ENCODE data around the gene LCN15.
A peak's percentile ranks its signal among the peaks of the same experiment; 100 is the strongest.
"Not testable (repeated sequence)": the region's sequence is repeated elsewhere in the genome, so short reads cannot be mapped to it uniquely, and the experiment has no call there.

The LCN15 gene

DNA sequence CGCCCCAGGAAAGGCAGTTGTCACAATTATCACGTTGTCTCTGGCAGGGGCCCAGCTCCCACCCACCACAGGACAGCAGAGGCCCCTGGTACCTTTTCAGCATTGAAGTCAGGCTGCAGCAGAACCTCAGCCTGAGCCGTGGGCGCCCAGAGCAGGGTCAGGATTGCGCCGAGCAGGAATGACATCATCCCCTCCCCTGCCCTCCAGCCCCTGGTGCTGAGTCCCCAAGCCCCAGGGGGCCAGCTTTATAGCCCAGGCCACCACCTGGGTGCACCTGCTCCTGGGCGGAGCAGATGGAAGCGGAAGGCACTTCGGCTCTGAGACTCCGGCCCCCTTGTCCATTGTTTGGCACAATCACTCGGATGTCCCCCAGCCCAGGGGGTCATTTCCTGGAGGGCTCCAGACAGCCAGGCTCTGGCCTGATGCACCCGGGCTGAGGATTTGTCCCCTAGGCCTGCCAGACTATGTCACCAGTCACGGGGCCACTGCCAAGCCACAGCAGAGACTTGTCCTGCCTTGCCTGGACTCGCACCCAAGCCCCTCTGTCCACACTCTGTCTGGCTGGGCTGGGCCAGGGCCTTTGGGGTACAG is at the start of gene LCN15:
Gene LCN15 (minus strand): TSS at position 218 of the 591 bp plus-strand sequence. CDS start 30 bp downstream, at position 188.
- no peaks in the 10 kb centered on the region for H3K9me3 Mint-ChIP-seq
- peaks cover 21% of the 10 kb centered on the region for H3K4me1 Mint-ChIP-seq (ENCODE audit: low read depth)
- no peak within 1 kb of the TSS for H3K4me3 Mint-ChIP-seq
- peaks cover 8% of the 10 kb centered on the region for H3K27me3 Mint-ChIP-seq
- no peak within 1 kb of the TSS for H3K27ac Mint-ChIP-seq
- H3K36me3 Mint-ChIP-seq (ENCODE audit: low read depth), result no peaks in the 10 kb centered on the region

DNA sequence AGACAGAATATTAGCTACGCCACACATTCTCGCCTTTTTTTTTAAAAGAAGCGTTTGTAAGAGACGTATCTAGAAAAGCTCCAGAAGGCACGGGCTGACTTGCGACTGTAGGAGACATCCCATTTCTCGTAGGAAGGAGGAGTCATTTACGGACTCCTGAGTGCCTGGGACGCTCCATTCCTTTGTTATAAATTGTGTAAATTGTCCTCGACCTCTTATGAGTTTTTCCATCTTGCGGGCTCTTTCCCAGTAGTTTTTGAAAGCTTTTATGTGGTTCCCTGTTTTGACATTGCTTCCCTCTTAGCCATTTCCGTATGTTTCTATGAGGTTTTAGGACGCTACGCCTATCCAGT is 44.5 kb upstream of the LCN15 start:
- no peaks in the 10 kb centered on the region for H3K27me3 Mint-ChIP-seq
- H3K36me3 Mint-ChIP-seq (ENCODE audit: low read depth), result peaks cover 45% of the 10 kb centered on the region
- H3K27ac Mint-ChIP-seq, result peak overlapping the region; percentile 76
- peak overlapping the region; percentile 89 for H3K4me3 Mint-ChIP-seq
- H3K4me1 Mint-ChIP-seq (ENCODE audit: low read depth), result peaks cover 45% of the 10 kb centered on the region
- no peaks in the 10 kb centered on the region for H3K9me3 Mint-ChIP-seq

DNA sequence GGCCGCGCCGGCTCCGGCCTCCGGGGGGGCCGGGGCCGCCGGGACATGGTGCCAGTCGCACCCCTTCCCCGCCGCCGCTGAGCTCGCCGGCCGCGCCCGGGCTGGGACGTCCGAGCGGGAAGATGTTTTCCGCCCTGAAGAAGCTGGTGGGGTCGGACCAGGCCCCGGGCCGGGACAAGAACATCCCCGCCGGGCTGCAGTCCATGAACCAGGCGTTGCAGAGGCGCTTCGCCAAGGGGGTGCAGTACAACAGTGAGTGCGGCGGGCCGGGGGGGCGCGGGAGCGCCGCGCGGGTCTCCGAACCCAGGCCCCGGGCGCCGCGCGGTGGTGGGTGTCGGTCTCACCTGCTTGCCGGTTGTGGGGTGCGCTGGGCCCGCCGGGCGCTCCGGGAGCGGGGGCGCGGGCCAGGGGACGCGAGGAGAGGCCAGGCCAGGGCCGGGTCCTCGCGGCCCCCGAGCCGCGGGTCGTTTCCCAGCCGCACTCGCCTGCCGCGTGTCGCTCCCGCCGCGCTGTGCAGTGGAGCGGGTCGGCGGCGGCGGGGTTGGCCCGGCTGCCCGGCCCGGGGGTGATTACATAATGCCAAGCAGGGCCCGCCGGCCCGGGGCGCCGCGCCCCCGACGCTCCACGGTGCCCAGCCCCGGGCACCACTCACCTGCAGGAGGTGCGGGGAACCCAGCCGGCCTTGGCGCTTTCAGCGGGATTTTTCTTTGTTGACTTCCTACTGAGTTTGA is 43.9 kb upstream of the LCN15 start:
- Mint-ChIP-seq H3K36me3 (ENCODE audit: low read depth) (peaks cover 40% of the 10 kb centered on the region), H3K27me3 (no peaks in the 10 kb centered on the region), H3K4me3 (peak overlapping the region; percentile 89), H3K4me1 (ENCODE audit: low read depth) (peaks cover 42% of the 10 kb centered on the region), H3K9me3 (no peaks in the 10 kb centered on the region), H3K27ac (peak overlapping the region; percentile 76)

DNA sequence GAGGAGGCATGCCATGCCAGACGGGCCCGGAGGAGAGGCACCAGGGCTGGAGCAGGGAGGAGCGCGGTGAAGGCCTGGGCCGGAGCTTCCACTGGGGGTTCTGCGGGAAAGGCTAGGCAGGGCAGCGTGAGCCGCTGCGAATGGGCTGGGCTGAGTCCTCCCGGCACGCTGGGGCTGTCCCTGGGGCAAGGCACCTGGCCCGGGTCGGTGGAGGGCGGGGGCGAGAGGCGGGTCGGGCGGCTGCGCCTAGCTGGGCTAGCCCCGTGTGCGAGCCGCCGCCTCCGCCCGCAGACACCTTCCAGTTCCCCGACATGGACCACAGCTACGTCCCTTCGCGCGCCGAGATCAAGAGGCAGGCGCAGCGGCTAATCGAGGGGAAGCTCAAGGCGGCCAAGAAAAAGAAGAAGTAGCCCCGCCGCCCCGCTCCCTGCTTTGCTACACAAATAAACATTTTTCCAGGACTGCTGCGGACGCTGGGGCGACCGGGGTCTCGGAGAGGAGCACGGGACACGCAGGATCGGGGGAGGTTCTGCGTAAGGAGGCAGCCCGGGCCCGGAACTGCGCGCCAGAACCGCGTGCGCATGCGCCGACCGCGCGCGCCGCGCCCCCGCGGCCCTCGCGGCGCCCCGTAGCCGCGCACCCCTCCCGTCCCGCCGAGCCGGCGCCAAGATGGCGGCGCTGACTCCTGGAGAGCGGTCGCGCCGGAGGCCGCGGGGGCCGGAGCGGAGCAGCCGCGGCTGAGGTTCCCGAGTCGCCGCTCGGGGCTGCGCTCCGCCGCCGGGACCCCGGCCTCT is 43.2 kb upstream of the LCN15 start, which contains the start of gene RABL6:
Gene RABL6 (plus strand): TSS at position 668 of the 794 bp plus-strand sequence. CDS start 249 bp downstream, outside the sequence.
- Mint-ChIP-seq H3K4me1 (ENCODE audit: low read depth) (peaks cover 35% of the 10 kb centered on the region), H3K9me3 (no peaks in the 10 kb centered on the region), H3K27ac (peak within 1 kb of the TSS; percentile 88), H3K4me3 (peak within 1 kb of the TSS; percentile 89), H3K36me3 (ENCODE audit: low read depth) (peaks cover 32% of the 10 kb centered on the region), H3K27me3 (no peaks in the 10 kb centered on the region)

DNA sequence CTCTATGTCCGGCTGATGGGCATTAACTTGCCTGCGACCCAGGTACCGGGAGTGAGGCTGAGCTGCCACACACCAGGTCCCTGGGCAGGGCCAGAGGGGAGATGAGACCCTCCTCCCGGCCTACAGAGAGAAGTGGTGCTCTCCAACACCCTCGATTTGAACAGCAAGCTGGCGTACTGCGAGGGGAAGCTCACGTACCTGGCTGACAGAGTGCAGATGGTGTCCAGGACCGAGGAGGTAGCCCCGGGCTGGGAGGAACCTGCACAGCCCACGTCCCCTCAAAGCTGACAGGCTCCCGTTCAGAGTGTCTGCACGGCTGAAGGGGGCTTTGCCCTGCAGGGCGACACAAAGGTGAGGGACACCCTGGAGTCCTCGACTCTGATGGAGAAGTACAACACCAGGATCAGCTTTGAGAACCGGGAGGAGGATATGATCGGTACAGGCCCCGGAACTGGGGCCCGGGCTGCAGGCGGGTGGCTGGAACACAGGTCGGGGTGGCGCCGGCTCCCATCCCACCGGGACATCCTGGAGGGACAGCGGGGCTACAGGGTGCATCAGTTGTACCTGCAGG is 42.4 kb upstream of the LCN15 start:
- H3K27ac Mint-ChIP-seq, result peak overlapping the region; percentile 88
- H3K36me3 Mint-ChIP-seq (ENCODE audit: low read depth), result peaks cover 28% of the 10 kb centered on the region
- no peaks in the 10 kb centered on the region for H3K9me3 Mint-ChIP-seq
- H3K4me1 Mint-ChIP-seq (ENCODE audit: low read depth), result peaks cover 35% of the 10 kb centered on the region
- H3K4me3 Mint-ChIP-seq, result peak overlapping the region; percentile 85
- peaks cover 6% of the 10 kb centered on the region for H3K27me3 Mint-ChIP-seq

DNA sequence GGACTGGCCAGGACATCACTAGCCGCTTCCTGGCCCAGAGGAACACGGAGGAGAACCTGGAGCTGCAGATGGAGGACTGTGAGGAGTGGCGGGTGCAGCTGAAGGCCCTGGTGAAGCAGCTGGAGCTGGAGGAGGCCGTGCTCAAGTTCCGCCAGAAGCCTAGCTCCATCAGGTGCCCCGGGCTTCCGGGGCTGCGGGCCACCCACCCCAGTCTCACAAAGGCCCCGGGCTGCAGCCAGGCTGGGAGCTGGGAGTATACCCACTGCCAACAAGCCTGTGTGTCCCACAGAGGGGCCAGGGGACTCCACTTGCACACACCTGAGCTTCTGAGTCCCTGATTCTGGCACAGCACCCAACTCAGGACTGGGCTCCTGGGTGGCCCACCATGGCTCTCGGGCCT is 41.7 kb upstream of the LCN15 start:
- H3K4me1 Mint-ChIP-seq (ENCODE audit: low read depth), result peaks cover 34% of the 10 kb centered on the region
- no peaks in the 10 kb centered on the region for H3K9me3 Mint-ChIP-seq
- H3K27ac Mint-ChIP-seq, result no peak overlapping the region
- H3K27me3 Mint-ChIP-seq, result peaks cover 9% of the 10 kb centered on the region
- peaks cover 21% of the 10 kb centered on the region for H3K36me3 Mint-ChIP-seq (ENCODE audit: low read depth)
- peak overlapping the region; percentile 85 for H3K4me3 Mint-ChIP-seq

DNA sequence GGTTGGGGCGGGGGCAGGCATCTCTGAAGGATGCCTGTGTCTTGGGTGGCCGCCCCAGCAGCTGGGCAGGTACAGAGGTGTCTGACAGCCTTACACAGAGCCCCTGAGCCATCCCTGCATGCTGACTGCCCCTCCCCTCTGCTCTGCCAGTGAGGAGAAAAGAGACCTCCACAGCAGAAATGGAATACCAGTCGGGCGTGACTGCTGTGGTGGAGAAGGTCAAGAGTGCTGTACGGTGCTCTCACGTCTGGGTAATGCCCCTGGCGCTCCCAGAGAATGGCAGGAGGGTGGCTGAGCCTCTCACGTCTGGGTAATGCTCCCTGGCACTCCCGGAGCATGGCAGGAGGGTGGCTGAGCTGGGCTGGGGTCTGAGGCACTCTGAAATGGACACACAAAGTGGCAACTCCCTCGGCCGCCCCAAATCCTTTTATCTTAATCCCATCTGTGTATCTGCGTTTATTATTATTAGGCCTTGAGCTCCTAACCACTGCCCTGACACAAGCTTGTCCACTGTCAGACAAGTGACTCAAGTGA is 41.0 kb upstream of the LCN15 start:
- H3K27me3 Mint-ChIP-seq, result peaks cover 17% of the 10 kb centered on the region
- peak overlapping the region; percentile 37 for H3K4me3 Mint-ChIP-seq
- H3K4me1 Mint-ChIP-seq (ENCODE audit: low read depth), result peaks cover 38% of the 10 kb centered on the region
- no peak overlapping the region for H3K27ac Mint-ChIP-seq
- no peaks in the 10 kb centered on the region for H3K9me3 Mint-ChIP-seq
- H3K36me3 Mint-ChIP-seq (ENCODE audit: low read depth), result peaks cover 18% of the 10 kb centered on the region

DNA sequence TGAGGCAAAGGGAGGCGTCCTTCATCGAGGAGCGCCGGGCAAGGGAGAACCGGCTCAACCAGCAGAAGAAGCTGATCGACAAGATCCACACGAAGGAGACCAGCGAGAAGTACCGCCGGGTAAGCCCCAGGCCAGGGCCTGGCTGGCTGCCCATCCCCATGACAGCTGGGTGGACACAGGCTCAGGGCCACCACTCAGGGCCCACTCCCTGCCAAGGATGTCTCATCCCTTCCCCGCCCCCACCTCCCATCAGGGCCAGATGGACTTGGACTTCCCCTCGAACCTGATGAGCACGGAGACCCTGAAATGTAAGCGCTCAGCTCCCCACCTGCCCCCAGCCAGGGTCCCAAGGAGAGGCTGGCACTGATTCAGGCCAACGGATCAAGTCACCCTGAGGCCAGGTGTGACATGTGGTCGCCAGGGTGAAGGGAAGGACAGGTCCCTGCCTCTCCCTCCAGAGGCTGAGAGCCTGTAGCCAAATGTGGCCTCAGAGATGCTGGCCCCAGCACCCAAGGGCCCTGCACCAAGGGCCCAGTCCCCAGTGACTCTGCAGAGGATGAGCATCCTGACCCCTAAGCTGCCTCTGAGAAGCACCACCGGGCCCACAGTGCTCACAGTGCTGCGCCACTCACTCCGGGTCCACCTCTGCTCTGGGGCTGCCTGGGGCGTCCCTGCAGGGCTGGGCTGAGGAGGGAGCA is 40.3 kb upstream of the LCN15 start:
- peaks cover 20% of the 10 kb centered on the region for H3K27me3 Mint-ChIP-seq
- peaks cover 13% of the 10 kb centered on the region for H3K36me3 Mint-ChIP-seq (ENCODE audit: low read depth)
- peaks cover 35% of the 10 kb centered on the region for H3K4me1 Mint-ChIP-seq (ENCODE audit: low read depth)
- H3K9me3 Mint-ChIP-seq, result no peaks in the 10 kb centered on the region
- no peak overlapping the region for H3K27ac Mint-ChIP-seq
- H3K4me3 Mint-ChIP-seq, result no peak overlapping the region

DNA sequence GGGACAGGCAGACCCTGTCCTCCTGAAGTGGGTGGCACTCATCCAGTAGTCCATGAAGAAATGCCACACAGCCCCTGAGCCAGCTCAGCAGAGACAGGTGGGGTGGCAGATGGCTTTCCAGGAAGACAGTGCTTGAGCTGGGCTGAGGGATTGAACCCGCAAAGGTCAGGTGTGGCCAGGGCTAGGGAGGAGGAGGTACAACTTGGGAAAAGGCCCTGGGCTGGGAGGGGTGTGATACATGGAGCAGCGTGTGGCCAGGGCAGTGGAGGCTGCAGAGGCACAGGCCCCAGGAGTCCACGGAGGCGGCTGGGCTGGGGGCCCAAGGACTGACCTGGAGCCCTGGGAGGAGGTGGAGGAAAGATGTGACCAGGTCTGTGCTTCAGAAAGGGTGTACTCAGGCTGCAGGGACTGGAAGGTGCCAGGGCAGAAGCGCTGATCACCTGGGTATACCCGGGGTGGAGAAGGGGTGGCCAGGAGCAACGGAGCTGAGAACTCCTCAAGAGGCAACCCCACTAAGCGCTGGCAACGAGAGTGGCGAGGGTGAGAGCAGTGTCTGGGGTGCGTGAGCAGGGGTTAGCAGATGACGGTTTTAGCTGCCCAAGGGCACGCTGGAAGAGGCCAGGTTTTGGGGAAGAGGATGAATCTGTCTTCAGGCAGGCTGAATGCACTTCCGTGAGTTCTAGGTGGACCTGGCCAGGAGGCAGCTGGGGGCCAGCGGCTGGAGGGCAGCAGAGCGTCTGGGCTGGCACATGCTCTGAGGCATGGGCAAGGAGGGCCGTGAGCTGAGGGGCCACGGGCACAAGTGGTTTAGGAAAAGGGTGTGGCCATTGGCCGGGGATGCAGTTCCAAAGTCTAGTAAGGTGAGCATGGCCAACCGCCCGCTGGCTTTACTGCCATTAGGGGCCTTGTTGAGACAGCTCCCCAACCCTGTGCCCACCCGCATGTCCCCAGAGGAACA is 39.5 kb upstream of the LCN15 start:
- H3K36me3 Mint-ChIP-seq (ENCODE audit: low read depth), result peaks cover 7% of the 10 kb centered on the region
- H3K27ac Mint-ChIP-seq, result no peak overlapping the region
- no peaks in the 10 kb centered on the region for H3K9me3 Mint-ChIP-seq
- H3K4me3 Mint-ChIP-seq, result no peak overlapping the region
- peaks cover 20% of the 10 kb centered on the region for H3K27me3 Mint-ChIP-seq
- peaks cover 27% of the 10 kb centered on the region for H3K4me1 Mint-ChIP-seq (ENCODE audit: low read depth)

GRCh38 chr9:136803009-136803550 is 38.8 kb upstream of the LCN15 start:
- H3K36me3 Mint-ChIP-seq (ENCODE audit: low read depth); H3K9me3 Mint-ChIP-seq; H3K4me3 Mint-ChIP-seq; H3K27ac Mint-ChIP-seq: not testable (repeated sequence)
- Mint-ChIP-seq H3K27me3 (peaks cover 20% of the 10 kb centered on the region), H3K4me1 (ENCODE audit: low read depth) (peaks cover 24% of the 10 kb centered on the region)

DNA sequence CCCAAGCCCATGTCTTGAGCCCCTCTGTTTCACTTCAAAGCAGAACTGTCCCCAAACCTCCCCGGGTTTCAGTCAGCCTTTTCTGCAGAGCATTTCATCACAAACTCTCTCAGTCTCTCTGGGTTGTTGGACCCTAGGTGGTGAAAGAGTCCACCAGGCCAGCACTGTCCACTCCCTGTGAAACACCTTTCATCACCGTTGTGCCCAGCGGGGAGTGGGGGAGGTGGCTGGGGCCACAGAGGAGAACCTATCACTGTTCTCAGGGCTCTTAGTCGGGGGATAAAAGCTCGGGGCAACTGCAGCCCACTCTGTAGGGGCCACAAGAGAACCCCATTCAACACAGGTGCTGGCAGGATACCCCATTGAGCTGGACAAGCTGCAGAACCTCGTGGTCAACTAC is 38.0 kb upstream of the LCN15 start:
- no peaks in the 10 kb centered on the region for H3K9me3 Mint-ChIP-seq
- H3K27me3 Mint-ChIP-seq, result peaks cover 20% of the 10 kb centered on the region
- peaks cover 24% of the 10 kb centered on the region for H3K4me1 Mint-ChIP-seq (ENCODE audit: low read depth)
- H3K36me3 Mint-ChIP-seq (ENCODE audit: low read depth), result peaks cover 4% of the 10 kb centered on the region
- H3K4me3 Mint-ChIP-seq, result no peak overlapping the region
- H3K27ac Mint-ChIP-seq, result no peak overlapping the region

GRCh38 chr9:136799854-136800657 is 35.7 kb upstream of the LCN15 start:
- H3K9me3 Mint-ChIP-seq, result no peaks in the 10 kb centered on the region
- peak overlapping the region; percentile 80 for H3K4me3 Mint-ChIP-seq
- no peak overlapping the region for H3K27ac Mint-ChIP-seq
- no peaks in the 10 kb centered on the region for H3K36me3 Mint-ChIP-seq (ENCODE audit: low read depth)
- H3K27me3 Mint-ChIP-seq, result peaks cover 26% of the 10 kb centered on the region
- peaks cover 17% of the 10 kb centered on the region for H3K4me1 Mint-ChIP-seq (ENCODE audit: low read depth)

Data from stimulated activated naive CD8-positive, alpha-beta T cell treated with anti-CD3 and anti-CD28 coated beads, Interleukin-15, Interleukin-2, amounts not matched to agents 100 ng/mL and 50 ng/mL, for 24 hours (primary cell).